HG02840 (cell line): ENCODE measurements around the gene SLMAP.

Experiments used
- ATAC-seq: cut with Tn5 transposase; IDR thresholded peaks from one replicate; pipeline ENCODE4 v1.9.1; 2021; ENCODE audit warnings: mild to moderate bottlenecking, moderate library complexity, moderate number of reproducible peaks; ENCODE audit not compliant: unreplicated experiment, low FRiP score

The SLMAP gene

GRCh38 chr3:57820479-57820878 is 64.4 kb downstream of the SLMAP start:
- ATAC-seq, result no peak

- ATAC-seq, result no peak
Measured at GRCh38 chr3:57821765-57822164, 65.7 kb downstream of the SLMAP start.

- ATAC-seq, result no peak
Measured at GRCh38 chr3:57822686-57823085, 66.6 kb downstream of the SLMAP start.

- ATAC-seq, result no peak
Measured at GRCh38 chr3:57825116-57825515, 69.0 kb downstream of the SLMAP start.

- ATAC-seq, result no peak
Measured at GRCh38 chr3:57826245-57826951, 70.3 kb downstream of the SLMAP start.

- no peak for ATAC-seq
Measured at GRCh38 chr3:57826952-57827723, 71.0 kb downstream of the SLMAP start.

- no peak for ATAC-seq
Measured at GRCh38 chr3:57827757-57828156, 71.6 kb downstream of the SLMAP start.

- ATAC-seq, result no peak
Measured at GRCh38 chr3:57832486-57832885, 76.4 kb downstream of the SLMAP start.

- no peak for ATAC-seq
Measured at GRCh38 chr3:57832900-57833313, 76.8 kb downstream of the SLMAP start.

GRCh38 chr3:57833763-57834162 is 77.7 kb downstream of the SLMAP start:
- ATAC-seq, result no peak

- no peak for ATAC-seq
Measured at GRCh38 chr3:57837686-57838085, 81.6 kb downstream of the SLMAP start.

GRCh38 chr3:57838627-57839026 is 82.5 kb downstream of the SLMAP start:
- no peak for ATAC-seq

GRCh38 chr3:57840473-57840872 is 84.4 kb downstream of the SLMAP start:
- no peak for ATAC-seq

- no peak for ATAC-seq
Measured at GRCh38 chr3:57841818-57842217, 85.7 kb downstream of the SLMAP start.

- ATAC-seq, result no peak
Measured at GRCh38 chr3:57848177-57848738, 92.1 kb downstream of the SLMAP start.

GRCh38 chr3:57851304-57851703 is 95.2 kb downstream of the SLMAP start:
- no peak for ATAC-seq

GRCh38 chr3:57852896-57853295 is 96.8 kb downstream of the SLMAP start:
- no peak for ATAC-seq

- ATAC-seq, result no peak
Measured at GRCh38 chr3:57855281-57855680, 99.2 kb downstream of the SLMAP start.

GRCh38 chr3:57855943-57856342 is 99.8 kb downstream of the SLMAP start:
- ATAC-seq, result no peak

- ATAC-seq, result no peak
Measured at GRCh38 chr3:57856675-57857074, 100.6 kb downstream of the SLMAP start.

- ATAC-seq, result no peak
Measured at GRCh38 chr3:57862894-57863293, 106.8 kb downstream of the SLMAP start.

- ATAC-seq, result no peak
Measured at GRCh38 chr3:57863380-57863779, 107.3 kb downstream of the SLMAP start.
